GM21367 (cell line): ENCODE measurements around the gene CNNM2.
"Not testable (repeated sequence)": the region's sequence is repeated elsewhere in the genome, so short reads cannot be mapped to it uniquely, and the experiment has no call there.

Experiments used
- ATAC-seq: cut with Tn5 transposase; IDR thresholded peaks from one replicate; pipeline ENCODE4 v1.9.1; 2021; ENCODE audit not compliant: unreplicated experiment

CNNM2 gene

DNA sequence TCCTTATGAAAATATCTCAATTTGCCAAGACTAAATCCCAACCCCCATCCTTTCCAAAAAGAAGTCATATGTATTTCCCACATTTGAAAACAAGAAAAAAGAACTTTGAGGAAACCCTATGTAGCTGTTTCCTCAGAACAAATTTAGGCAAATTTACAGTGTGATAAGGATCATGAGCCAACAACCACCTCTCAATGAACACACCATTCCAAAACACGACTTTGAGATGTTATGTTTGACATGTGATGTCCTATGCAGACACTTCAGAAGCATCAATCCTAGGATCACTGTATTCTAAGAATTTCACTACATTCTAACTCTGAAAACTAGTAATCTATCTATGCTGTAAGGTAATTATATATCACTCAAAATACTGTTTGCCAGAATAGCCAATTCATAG is 212.8 kb downstream of the CNNM2 start:
- ATAC-seq: no peak

DNA sequence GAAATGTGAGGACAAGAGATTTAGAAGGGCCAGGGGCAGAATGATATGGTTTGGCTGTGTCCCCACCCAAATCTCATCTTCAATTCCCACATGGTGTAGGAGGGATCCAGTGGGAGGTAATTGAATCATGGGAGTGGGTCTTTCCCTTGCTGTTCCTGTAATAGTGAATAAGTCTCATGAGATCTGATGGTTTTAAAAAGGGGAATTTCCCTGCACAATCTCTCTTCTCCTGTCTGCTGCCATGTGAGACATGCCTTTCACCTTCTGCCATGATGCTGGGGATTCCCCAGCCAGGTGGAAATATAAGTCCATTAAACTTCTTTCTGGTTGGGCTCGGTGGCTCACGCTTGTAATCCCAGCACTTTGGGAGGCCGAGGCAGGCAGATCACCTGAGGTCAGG is 217.1 kb downstream of the CNNM2 start:
- ATAC-seq: not testable (repeated sequence)

DNA sequence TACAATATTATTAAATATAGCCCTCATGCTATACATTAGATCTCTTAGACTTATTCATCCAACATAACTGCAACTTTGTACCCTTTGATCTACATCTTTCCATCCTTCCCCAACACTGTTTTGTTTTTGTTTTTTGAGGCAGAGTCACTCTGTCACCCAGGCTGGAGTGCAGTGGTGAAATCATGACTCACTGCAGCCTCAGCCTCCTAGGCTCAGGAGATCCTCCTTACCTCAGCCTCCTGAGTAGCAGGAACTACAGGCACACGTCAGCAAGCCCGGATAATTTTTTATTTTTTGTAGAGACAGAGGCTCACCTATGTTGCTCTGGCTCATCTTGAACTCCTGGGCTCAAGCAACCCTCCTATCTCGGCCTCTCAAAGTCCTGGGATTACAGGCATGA is 221.7 kb downstream of the CNNM2 start:
- ATAC-seq: no peak
